Epithelial cell of esophagus (primary cell): ENCODE measurements around the gene OR52M1.
A peak's percentile ranks its signal among the peaks of the same experiment; 100 is the strongest.
"Not testable (repeated sequence)": the region's sequence is repeated elsewhere in the genome, so short reads cannot be mapped to it uniquely, and the experiment has no call there.

ENCODE experiments used
- DNase-seq: peaks from one replicate; pipeline ENCODE4 v3.0.0; 2010; ENCODE audit warnings: low read depth
- H3K4me3 ChIP-seq: 2 replicates; pipeline ENCODE4 v1.5.1; 2011; ENCODE audit warnings: mild to moderate bottlenecking, low read length, control low read depth
- TF ChIP-seq, protein P1 (sequence below): IDR thresholded peaks from 2 replicates; pipeline ENCODE4 v1.5.1; 2011; ENCODE audit warnings: low read depth, mild to moderate bottlenecking, low read length, control low read depth, inconsistent platforms; ENCODE audit not compliant: insufficient read depth; ENCODE audit errors: missing control alignments

Gene OR52M1

GRCh38 chr11:4522339-4522738 lies 22.7 kb upstream of the OR52M1 start:
- DNase-seq, result no peak
- TF ChIP-seq, protein P1, sequence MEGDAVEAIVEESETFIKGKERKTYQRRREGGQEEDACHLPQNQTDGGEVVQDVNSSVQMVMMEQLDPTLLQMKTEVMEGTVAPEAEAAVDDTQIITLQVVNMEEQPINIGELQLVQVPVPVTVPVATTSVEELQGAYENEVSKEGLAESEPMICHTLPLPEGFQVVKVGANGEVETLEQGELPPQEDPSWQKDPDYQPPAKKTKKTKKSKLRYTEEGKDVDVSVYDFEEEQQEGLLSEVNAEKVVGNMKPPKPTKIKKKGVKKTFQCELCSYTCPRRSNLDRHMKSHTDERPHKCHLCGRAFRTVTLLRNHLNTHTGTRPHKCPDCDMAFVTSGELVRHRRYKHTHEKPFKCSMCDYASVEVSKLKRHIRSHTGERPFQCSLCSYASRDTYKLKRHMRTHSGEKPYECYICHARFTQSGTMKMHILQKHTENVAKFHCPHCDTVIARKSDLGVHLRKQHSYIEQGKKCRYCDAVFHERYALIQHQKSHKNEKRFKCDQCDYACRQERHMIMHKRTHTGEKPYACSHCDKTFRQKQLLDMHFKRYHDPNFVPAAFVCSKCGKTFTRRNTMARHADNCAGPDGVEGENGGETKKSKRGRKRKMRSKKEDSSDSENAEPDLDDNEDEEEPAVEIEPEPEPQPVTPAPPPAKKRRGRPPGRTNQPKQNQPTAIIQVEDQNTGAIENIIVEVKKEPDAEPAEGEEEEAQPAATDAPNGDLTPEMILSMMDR, result no peak
- H3K4me3 ChIP-seq, result no peak overlapping the region

DNA sequence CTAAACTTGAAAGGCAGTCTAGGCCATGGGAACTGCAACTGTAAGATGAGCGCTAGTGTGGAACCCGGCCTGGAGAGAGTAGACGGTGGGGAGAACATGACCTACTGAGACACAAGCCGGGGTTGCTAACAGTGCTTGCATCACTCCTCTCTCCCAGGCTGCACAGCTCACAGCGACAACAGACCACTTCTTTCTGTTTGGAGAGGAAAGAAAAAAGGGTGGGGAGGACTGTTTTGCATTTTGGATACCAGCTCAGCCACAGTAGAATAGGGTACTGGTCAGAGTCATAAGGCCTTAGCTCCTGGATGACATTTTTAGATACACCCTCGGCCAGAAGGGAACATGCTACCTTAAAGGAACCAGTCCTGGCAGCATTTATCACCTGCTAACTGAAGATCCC lies 22.2 kb upstream of the OR52M1 start:
- TF ChIP-seq, protein P1, result no peak
- H3K4me3 ChIP-seq, result no peak overlapping the region
- DNase-seq, result no peak

DNA sequence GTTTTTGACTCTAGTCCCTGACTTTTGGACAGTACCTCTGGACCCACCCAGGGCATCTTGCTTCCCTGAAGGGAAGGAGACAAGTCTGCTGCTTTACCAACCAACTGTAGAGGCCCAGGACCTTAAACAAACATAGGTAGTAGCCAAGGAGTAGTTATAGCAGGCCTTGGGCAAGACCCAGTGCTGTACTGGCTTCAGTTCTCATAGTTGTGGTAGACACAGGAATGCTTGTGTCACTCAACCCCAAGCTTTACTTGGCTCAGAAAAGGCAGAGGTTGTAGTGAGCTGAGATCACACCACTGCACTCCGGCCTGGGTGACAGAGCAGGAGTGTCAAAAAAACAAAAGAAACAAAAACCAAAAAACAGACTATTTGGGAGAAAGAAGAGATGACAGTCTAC lies 21.3 kb upstream of the OR52M1 start:
- TF ChIP-seq, protein P1, result no peak

GRCh38 chr11:4527926-4528325 lies 17.1 kb upstream of the OR52M1 start:
- no peak overlapping the region for H3K4me3 ChIP-seq
- no peak for DNase-seq
- TF ChIP-seq, protein P1, result no peak

More for the DNA sequence above, 21.3 kb upstream of the OR52M1 start:
- DNase-seq, result no peak
- H3K4me3 ChIP-seq, result no peak overlapping the region

DNA sequence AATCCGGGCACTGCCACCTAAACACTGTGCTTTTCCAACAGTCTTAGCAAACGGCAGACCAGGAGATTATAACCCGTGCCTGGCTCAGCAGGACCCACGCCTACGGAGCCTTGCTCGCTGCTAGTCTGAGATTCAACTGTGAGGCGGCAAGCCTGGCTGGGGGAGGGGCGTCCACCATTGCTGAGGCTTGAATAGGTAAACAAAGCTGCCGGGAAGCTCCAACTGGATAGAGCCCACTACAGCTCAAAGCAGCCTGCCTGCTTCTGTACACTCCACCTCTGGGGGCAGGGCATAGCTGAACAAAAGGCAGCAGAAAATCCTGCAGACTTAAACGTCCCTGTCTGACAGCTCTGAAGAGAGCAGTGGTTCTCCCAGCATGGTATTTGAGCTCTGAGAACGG lies 13.3 kb upstream of the OR52M1 start:
- not testable (repeated sequence) for DNase-seq

DNA sequence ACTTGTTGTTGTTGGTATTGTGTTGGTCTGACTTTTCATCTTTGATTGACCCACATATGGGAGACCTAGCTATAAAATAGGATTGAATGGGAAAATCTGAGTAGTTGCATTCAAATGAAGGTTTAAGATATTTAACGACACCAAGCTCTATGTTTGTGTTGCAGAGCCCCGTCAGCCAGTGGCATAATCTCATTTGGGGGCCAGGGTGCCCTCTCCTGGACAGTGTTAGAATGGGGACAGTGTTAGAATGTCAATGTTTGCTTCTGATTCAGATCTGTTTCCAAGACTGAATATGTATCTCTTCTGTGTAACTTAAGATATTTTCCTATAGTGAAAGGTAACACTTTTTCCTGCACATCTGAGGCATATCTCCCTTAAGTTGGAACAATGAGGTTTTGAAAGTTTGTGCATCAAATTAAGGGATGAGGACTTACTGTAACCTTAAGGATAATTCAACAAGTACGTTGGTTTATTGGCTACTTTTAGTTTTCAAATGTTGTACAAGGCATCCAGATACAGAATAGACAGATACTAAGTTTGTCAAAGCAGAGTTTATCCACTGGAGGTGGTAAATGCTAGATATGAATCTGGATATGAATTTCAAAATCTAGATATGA lies 5.3 kb upstream of the OR52M1 start:
- TF ChIP-seq, protein P1, result peak; percentile 76
- H3K4me3 ChIP-seq, result no peak overlapping the region
- DNase-seq, result peak; percentile 54

More for the DNA sequence above, 13.3 kb upstream of the OR52M1 start:
- not testable (repeated sequence) for H3K4me3 ChIP-seq

DNA sequence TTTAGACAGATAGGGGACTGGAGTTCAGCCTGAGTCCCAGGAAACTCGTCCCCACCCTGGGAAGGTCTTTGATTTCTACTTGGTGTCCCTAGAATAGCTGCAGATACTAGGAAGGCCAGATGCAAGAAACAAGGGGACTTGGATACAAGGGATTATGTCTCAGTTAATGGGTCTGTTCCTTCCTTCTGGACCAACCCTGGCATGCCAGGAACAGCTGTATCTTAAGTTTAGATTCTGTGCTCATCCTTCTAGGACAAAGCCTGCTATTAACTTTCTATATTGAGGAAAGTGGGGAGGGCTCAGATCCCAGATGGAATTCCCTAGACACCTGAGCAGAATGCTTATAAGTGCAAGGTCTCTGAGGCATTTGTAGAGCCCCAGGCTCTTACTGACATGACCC lies 3.9 kb upstream of the OR52M1 start:
- TF ChIP-seq, protein P1, result no peak
- no peak for DNase-seq
- no peak overlapping the region for H3K4me3 ChIP-seq

- DNase-seq, result peak; percentile 55
- TF ChIP-seq, protein P1, result no peak
- no peak overlapping the region for H3K4me3 ChIP-seq
Observed at GRCh38 chr11:4543561-4543960, 1.4 kb upstream of the OR52M1 start.
